GM23338 (cell line): Measurements from ENCODE around the gene C10orf53. TPM values are rescaled to one million over a fixed set of nuclear protein-coding genes. Genes with fewer than 3 reads are reported as not detected.

Experiments used
- ATAC-seq: fragments of 200-7000 bp; cut with Tn5 transposase; 3 replicates; pipeline ENCODE4 v1.9.1; 2020
- DNase-seq: peaks from one replicate; pipeline ENCODE4 v3.0.0-alpha.2; 2015; ENCODE audit warnings: low spot score
- H2AFZ ChIP-seq: fragments of 200-600 bp; sonication (generic); 2 replicates; pipeline ENCODE4 v1.8.0; 2016; ENCODE audit warnings: antibody characterized with exemption, mild to moderate bottlenecking, moderate library complexity
- H3F3A ChIP-seq: fragments of 200-600 bp; sonication (generic); replicated peaks from 2 replicates; pipeline ENCODE4 v1.8.0; 2017; ENCODE audit warnings: antibody characterized with exemption, mixed run types, low read depth
- H3K27ac ChIP-seq: fragments of 200-600 bp; sonication (generic); 2 replicates; pipeline ENCODE4 v1.6.1; 2016; ENCODE audit warnings: low read depth
- H3K27me3 ChIP-seq: fragments of 200-600 bp; sonication (generic); 2 replicates; pipeline ENCODE4 v1.8.0; 2016; ENCODE audit warnings: mild to moderate bottlenecking, mixed run types, moderate library complexity; ENCODE audit not compliant: insufficient read depth
- H3K36me3 ChIP-seq: fragments of 200-600 bp; sonication (generic); 2 replicates; pipeline ENCODE4 v1.8.0; 2016; ENCODE audit warnings: mild to moderate bottlenecking; ENCODE audit not compliant: insufficient read depth
- H3K4me1 ChIP-seq: fragments of 200-600 bp; sonication (generic); 2 replicates; pipeline ENCODE4 v1.8.0; 2016; ENCODE audit warnings: mild to moderate bottlenecking, moderate library complexity; ENCODE audit not compliant: insufficient read depth
- H3K4me2 ChIP-seq: fragments of 200-600 bp; sonication (generic); 2 replicates; pipeline ENCODE4 v1.7.1; 2017; ENCODE audit warnings: mixed run types
- H3K4me3 ChIP-seq: fragments of 200-600 bp; sonication (generic); 2 replicates; pipeline ENCODE4 v1.6.1; 2016; ENCODE audit warnings: mixed run types
- H3K79me2 ChIP-seq: fragments of 200-600 bp; sonication (generic); replicated peaks from 2 replicates; pipeline ENCODE4 v1.8.0; 2017; ENCODE audit warnings: mild to moderate bottlenecking; ENCODE audit not compliant: insufficient read depth
- H3K9me2 ChIP-seq: fragments of 200-600 bp; sonication (generic); 2 replicates; pipeline ENCODE4 v1.8.0; 2017; ENCODE audit not compliant: insufficient read depth
- H4K20me1 ChIP-seq: fragments of 200-600 bp; sonication (generic); replicated peaks from 2 replicates; pipeline ENCODE4 v1.8.0; 2017; ENCODE audit warnings: mild to moderate bottlenecking; ENCODE audit not compliant: insufficient read depth
- H3K27ac Mint-ChIP-seq: 2 replicates; pipeline ENCODE4 v1.8.0; 2020; ENCODE audit warnings: inconsistent platforms, mild to moderate bottlenecking, moderate library complexity, mixed read lengths
- H3K27me3 Mint-ChIP-seq: 3 replicates; pipeline ENCODE4 v1.8.0; 2022; ENCODE audit warnings: low read depth, mild to moderate bottlenecking, moderate library complexity, mixed read lengths, inconsistent platforms; ENCODE audit not compliant: insufficient read depth, poor library complexity
- H3K36me3 Mint-ChIP-seq: 3 replicates; pipeline ENCODE4 v1.8.0; 2021; ENCODE audit warnings: low read depth, mild to moderate bottlenecking, inconsistent platforms, moderate library complexity, mixed read lengths
- H3K4me1 Mint-ChIP-seq: 3 replicates; pipeline ENCODE4 v1.8.0; 2020; ENCODE audit warnings: mild to moderate bottlenecking, inconsistent platforms, mixed read lengths
- H3K4me3 Mint-ChIP-seq: 3 replicates; pipeline ENCODE4 v1.8.0; 2021; ENCODE audit warnings: moderate library complexity, mild to moderate bottlenecking, inconsistent platforms, mixed read lengths
- H3K9me3 Mint-ChIP-seq: 3 replicates; pipeline ENCODE4 v1.8.0; 2020; ENCODE audit warnings: moderate library complexity, mild to moderate bottlenecking, inconsistent platforms, mixed read lengths
- CREB1 ChIP-seq: fragments of 250-450 bp; sonication (Bioruptor Pico); IDR thresholded peaks from 2 replicates; pipeline ENCODE4 v1.5.0; 2020; ENCODE audit warnings: low read depth, mild to moderate bottlenecking, moderate library complexity
- CTCF ChIP-seq, 2 experiments: fragments of 200-600 bp in 1 of 2; sonication (generic) in 1 of 2; conservative IDR thresholded peaks; 2 replicates each; pipeline versions ENCODE4 v1.5.1 to v1.6.1; 2016 to 2017; ENCODE audit warnings: antibody characterized with exemption in 2 of 2, low read depth in 2 of 2, mild to moderate bottlenecking in 2 of 2, moderate library complexity in 1 of 2
- ETS1 ChIP-seq: IDR thresholded peaks from 2 replicates; pipeline ENCODE4 v1.6.1; 2016; ENCODE audit warnings: antibody characterized with exemption
- EZH2 ChIP-seq: fragments of 200-600 bp; sonication (generic); IDR thresholded peaks from one replicate; pipeline ENCODE4 v1.8.0; 2017; ENCODE audit warnings: antibody characterized with exemption, mild to moderate bottlenecking, low read depth; ENCODE audit not compliant: unreplicated experiment
- EZH2phosphoT487 ChIP-seq: fragments of 200-600 bp; sonication (generic); IDR thresholded peaks from one replicate; pipeline ENCODE4 v1.8.1; 2018; ENCODE audit warnings: antibody characterized with exemption; ENCODE audit not compliant: unreplicated experiment
- JUNB ChIP-seq: IDR thresholded peaks from one replicate; pipeline ENCODE4 v1.6.1; 2016; ENCODE audit warnings: antibody characterized with exemption; ENCODE audit not compliant: unreplicated experiment
- NANOG ChIP-seq: IDR thresholded peaks from 2 replicates; pipeline ENCODE4 v1.6.1; 2016; ENCODE audit warnings: antibody characterized with exemption, borderline replicate concordance
- POLR2AphosphoS5 ChIP-seq: IDR thresholded peaks from 2 replicates; pipeline ENCODE4 v1.6.1; 2016; ENCODE audit warnings: antibody characterized with exemption, low read depth
- STAT1 ChIP-seq: IDR thresholded peaks from one replicate; pipeline ENCODE4 v1.6.1; 2016; ENCODE audit warnings: antibody characterized with exemption; ENCODE audit not compliant: unreplicated experiment
- ZNF114 ChIP-seq: fragments of 250-450 bp; sonication (Bioruptor Pico); IDR thresholded peaks from 2 replicates; pipeline ENCODE4 v1.5.0; 2020; ENCODE audit warnings: mild to moderate bottlenecking, moderate library complexity
- ZNF331 ChIP-seq: fragments of 250-450 bp; sonication (Bioruptor Pico); IDR thresholded peaks from 2 replicates; pipeline ENCODE4 v1.5.0; 2020; ENCODE audit warnings: low read depth, mild to moderate bottlenecking, moderate library complexity
- ZNF462 ChIP-seq: fragments of 250-450 bp; sonication (Bioruptor Pico); IDR thresholded peaks from 2 replicates; pipeline ENCODE4 v1.5.0; 2020; ENCODE audit warnings: mild to moderate bottlenecking, moderate library complexity
- polyA plus RNA-seq: library from polyadenylated mRNA; unstranded; fragments of >200 nt; fragmentation: Nextera tagmentation; extraction: Ambion mirVana; gene quantifications from 2 replicates; pipeline ENCODE4 v1.2.1, GENCODE V29; 2016
- total RNA-seq: library from RNA; depleted of rRNA; stranded (reverse); fragments of >200 nt; shearing (Covaris generic); gene quantifications from 2 replicates; pipeline ENCODE4 v1.2.3, GENCODE V29; 2014

Gene C10orf53
- total and polyA plus RNA-seq, 2 experiments from 2014 or later, result not detected

GRCh38 chr10:49663596-49663995 lies 15.9 kb upstream of the C10orf53 start:
- Histone ChIP-seq H3F3A (no peaks in the 10 kb centered on the region), H2AFZ (no peak overlapping the region), H3K4me2 (no peak overlapping the region), H3K4me1 (no peaks in the 10 kb centered on the region; the same call in 1 of the 2 replicates), H3K4me3 (no peak overlapping the region), H3K27ac (no peak overlapping the region), H3K36me3 (peaks cover 6% of the 10 kb centered on the region; the same call in 1 of the 2 replicates), H3K27me3 (0 out of 2 replicates have a peak, but pooled peaks cover 6% of the 10 kb centered on the region), H4K20me1 (no peaks in the 10 kb centered on the region; the same call in 1 of the 2 replicates), H3K79me2 (no peaks in the 10 kb centered on the region), H3K9me2 (no peaks in the 10 kb centered on the region)
- H3K27me3 Mint-ChIP-seq, result peaks cover 7% of the 10 kb centered on the region
- TF ChIP-seq POLR2AphosphoS5 (no peak), EZH2phosphoT487 (no peak), ETS1 (no peak), ZNF462 (CRISPR knock-in tag) (no peak), NANOG (no peak), EZH2 (no peak), JUNB (no peak), CREB1 (CRISPR knock-in tag) (no peak), STAT1 (no peak), CTCF (conservative IDR thresholded peaks at IDR 0.05; ENCODE audit: low read depth in 2 of 2) (no peak), ZNF331 (no peak), ZNF114 (no peak)
- DNase-seq (no peak), ATAC-seq (no peak)
- no peak overlapping the region for H3K4me3 Mint-ChIP-seq
- peaks cover 7% of the 10 kb centered on the region; the same call in 1 of the 3 replicates for H3K36me3 Mint-ChIP-seq
- H3K27ac Mint-ChIP-seq, result no peak overlapping the region
- H3K4me1 Mint-ChIP-seq, result peaks cover 7% of the 10 kb centered on the region; the same call in 2 of the 3 replicates
- H3K9me3 Mint-ChIP-seq, result peaks cover 15% of the 10 kb centered on the region
